PC-9 (cell line): ENCODE results near the gene DUSP16.

Experiments
- EZH2 ChIP-seq: fragments of 200-600 bp; sonication (generic); IDR thresholded peaks from 2 replicates; pipeline ENCODE4 v1.8.0; 2017; ENCODE audit warnings: antibody characterized with exemption, low read depth
- TF ChIP-seq, protein P1 (sequence below): fragments of 200-600 bp; sonication (generic); conservative IDR thresholded peaks from 2 replicates; pipeline ENCODE4 v1.6.1; 2017; ENCODE audit warnings: mixed run types, antibody characterized with exemption, mild to moderate bottlenecking, moderate library complexity

DNA sequence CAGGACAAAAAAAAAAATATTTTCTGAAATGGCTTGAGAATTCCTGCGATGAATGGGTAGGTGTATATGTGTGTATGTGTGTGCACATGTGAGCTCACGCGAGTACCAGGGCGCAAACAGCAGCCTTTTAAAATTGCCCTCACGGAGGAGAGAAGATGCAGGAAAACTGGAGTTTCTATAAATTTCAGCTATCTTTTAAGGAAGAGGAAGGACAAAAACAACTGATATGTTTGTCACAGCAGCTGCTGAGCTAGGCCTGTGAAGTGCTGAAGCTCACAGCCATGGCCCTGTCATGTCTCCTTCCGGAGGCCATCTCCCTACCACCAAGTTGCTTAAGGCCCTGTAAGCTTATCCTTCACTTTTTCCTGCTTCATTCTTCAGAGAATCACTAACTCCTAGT is 40.8 kb downstream of the DUSP16 start:
- TF ChIP-seq, protein P1, sequence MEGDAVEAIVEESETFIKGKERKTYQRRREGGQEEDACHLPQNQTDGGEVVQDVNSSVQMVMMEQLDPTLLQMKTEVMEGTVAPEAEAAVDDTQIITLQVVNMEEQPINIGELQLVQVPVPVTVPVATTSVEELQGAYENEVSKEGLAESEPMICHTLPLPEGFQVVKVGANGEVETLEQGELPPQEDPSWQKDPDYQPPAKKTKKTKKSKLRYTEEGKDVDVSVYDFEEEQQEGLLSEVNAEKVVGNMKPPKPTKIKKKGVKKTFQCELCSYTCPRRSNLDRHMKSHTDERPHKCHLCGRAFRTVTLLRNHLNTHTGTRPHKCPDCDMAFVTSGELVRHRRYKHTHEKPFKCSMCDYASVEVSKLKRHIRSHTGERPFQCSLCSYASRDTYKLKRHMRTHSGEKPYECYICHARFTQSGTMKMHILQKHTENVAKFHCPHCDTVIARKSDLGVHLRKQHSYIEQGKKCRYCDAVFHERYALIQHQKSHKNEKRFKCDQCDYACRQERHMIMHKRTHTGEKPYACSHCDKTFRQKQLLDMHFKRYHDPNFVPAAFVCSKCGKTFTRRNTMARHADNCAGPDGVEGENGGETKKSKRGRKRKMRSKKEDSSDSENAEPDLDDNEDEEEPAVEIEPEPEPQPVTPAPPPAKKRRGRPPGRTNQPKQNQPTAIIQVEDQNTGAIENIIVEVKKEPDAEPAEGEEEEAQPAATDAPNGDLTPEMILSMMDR = no peak
- no peak for TF ChIP-seq EZH2
